B cell (primary cell): ENCODE results near the gene OXTR.

ENCODE experiments used
- EZH2 ChIP-seq: IDR thresholded peaks from 2 replicates; pipeline ENCODE4 v1.6.1; 2012; ENCODE audit warnings: borderline replicate concordance, low read depth, mild to moderate bottlenecking, moderate library complexity, low read length; ENCODE audit not compliant: insufficient read depth, poor library complexity, severe bottlenecking
- TF ChIP-seq, protein P1 (sequence below): fragments of 200-600 bp; IDR thresholded peaks from one replicate; pipeline ENCODE4 v1.8.0; 2022; ENCODE audit warnings: antibody characterized with exemption, mild to moderate bottlenecking

DNA sequence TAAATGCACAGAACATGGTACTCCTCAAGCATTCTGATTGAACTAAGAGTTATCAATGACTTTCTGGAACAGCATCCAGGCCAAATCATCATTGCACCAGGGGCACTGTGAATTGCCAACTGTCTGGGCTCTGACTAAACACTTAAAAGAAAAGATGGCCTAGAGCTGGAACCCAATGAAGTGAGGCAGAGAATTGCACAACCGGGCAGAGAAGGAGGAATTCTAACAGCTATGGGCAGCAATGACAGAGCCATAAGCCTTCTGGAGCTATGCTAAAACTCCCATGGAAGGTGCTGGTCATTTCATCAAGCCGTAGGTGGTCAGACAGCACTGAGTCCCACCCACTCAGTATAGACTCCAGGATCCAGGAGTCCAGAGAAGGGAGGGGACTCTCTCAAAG lies 48.1 kb upstream of the OXTR start:
- TF ChIP-seq, protein P1, sequence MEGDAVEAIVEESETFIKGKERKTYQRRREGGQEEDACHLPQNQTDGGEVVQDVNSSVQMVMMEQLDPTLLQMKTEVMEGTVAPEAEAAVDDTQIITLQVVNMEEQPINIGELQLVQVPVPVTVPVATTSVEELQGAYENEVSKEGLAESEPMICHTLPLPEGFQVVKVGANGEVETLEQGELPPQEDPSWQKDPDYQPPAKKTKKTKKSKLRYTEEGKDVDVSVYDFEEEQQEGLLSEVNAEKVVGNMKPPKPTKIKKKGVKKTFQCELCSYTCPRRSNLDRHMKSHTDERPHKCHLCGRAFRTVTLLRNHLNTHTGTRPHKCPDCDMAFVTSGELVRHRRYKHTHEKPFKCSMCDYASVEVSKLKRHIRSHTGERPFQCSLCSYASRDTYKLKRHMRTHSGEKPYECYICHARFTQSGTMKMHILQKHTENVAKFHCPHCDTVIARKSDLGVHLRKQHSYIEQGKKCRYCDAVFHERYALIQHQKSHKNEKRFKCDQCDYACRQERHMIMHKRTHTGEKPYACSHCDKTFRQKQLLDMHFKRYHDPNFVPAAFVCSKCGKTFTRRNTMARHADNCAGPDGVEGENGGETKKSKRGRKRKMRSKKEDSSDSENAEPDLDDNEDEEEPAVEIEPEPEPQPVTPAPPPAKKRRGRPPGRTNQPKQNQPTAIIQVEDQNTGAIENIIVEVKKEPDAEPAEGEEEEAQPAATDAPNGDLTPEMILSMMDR = no peak
- no peak for TF ChIP-seq EZH2
